ENCODE results near the gene DERL2. TPM values are rescaled to one million over a fixed set of nuclear protein-coding genes. Genes with fewer than 3 reads are reported as not detected.

The DERL2 gene
- total and polyA plus RNA-seq, 9 of the 15 experiments (the other 6 are each of a cell fraction or from before 2014, with no cell fraction given): 11.5 to 105 (median 30.7) TPM

DNA sequence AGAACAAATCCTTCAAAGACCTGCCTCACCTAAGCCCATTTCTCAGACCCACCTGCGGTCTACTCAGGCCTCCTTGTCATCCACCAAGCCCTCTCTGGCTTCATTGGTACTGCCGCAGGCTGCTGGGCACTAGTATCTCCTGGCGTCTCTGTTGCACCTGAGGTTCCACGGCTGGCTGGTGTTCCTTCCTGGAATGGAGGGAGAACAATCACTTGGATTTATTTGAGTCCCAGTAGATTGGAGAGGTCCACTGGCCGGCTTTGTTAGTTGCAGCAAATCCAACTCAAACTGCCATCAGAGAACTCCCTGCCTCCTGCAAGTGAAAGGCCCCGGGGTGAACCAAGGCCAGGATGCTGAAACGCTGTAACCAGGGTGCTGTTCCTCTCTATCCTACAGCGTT lies 15.7 kb upstream of the DERL2 start:
- no peak for FAIRE-seq
- no peak for DNase-seq (ENCODE audit: extremely low read depth in 1 of 4, low spot score in 3 of 4)
- ChIA-PET CTCF (ENCODE audit: low intra/inter-chr PET ratio) (no interaction called here), POLR2A (no interaction called here)
- H3K79me2 ChIP-seq (ENCODE audit: control insufficient read depth, insufficient read depth, low read length): no peaks in the 10 kb centered on the region
- H3K36me3 ChIP-seq (ENCODE audit: control insufficient read depth, insufficient read depth, low read length): peaks cover 14% of the 10 kb centered on the region; the same call in 2 of the 3 replicates
- TF ChIP-seq CHD1 (IDR thresholded peaks at IDR 0.05; ENCODE audit: low read length): no peak
- TF ChIP-seq ZNF3 (CRISPR knock-in tag; IDR thresholded peaks at IDR 0.05): no peak
- TF ChIP-seq, protein P1, sequence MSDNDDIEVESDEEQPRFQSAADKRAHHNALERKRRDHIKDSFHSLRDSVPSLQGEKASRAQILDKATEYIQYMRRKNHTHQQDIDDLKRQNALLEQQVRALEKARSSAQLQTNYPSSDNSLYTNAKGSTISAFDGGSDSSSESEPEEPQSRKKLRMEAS (CRISPR knock-in tag; IDR thresholded peaks at IDR 0.05): no peak
- TF ChIP-seq CBFA2T3 (IDR thresholded peaks at IDR 0.05): no peak
- BruUV-seq (replicated peaks): no TSS peak
- no peak overlapping the region for H3K4me2 ChIP-seq (ENCODE audit: insufficient read depth, low read length)
- no peaks in the 10 kb centered on the region for H4K20me1 ChIP-seq (replicated peaks; ENCODE audit: control insufficient read depth, insufficient read depth, low read length)
- no peaks in the 10 kb centered on the region for H3K27me3 ChIP-seq (ENCODE audit: control insufficient read depth in 2 of 2, insufficient read depth in 2 of 2, low read length in 2 of 2)
- WGBS (ENCODE audit: insufficient coverage, low coverage, missing lambda C conversion rate): 76% methylated on average over 7 of the region's 8 CpGs
- H3K4me3 ChIP-seq: no peak overlapping the region
- no peaks in the 10 kb centered on the region for H3K4me1 ChIP-seq (replicated peaks in 1 of 2; ENCODE audit: control insufficient read depth in 2 of 2, insufficient read depth in 2 of 2, low read length in 2 of 2)
- intact Hi-C loops (cut with micrococcal nuclease) (no loop called here), in situ Hi-C loops (cut with MboI) (no loop called here)
- ATAC-seq: no peak
- H2AFZ ChIP-seq (ENCODE audit: low read depth, low read length): no peak overlapping the region
- no peak overlapping the region for H3K9ac ChIP-seq (ENCODE audit: insufficient read depth in 1 of 2, low read depth in 2 of 2, low read length in 2 of 2)
- no peaks in the 10 kb centered on the region for H3K9me1 ChIP-seq (ENCODE audit: control insufficient read depth, insufficient read depth, low read length)
- no peaks in the 10 kb centered on the region for H3K9me3 ChIP-seq (replicated peaks; ENCODE audit: control insufficient read depth, insufficient read depth, low read depth, low read length)
- no peak overlapping the region for H3K27ac ChIP-seq (ENCODE audit: extremely low read depth, low read depth, low read length)

DNA sequence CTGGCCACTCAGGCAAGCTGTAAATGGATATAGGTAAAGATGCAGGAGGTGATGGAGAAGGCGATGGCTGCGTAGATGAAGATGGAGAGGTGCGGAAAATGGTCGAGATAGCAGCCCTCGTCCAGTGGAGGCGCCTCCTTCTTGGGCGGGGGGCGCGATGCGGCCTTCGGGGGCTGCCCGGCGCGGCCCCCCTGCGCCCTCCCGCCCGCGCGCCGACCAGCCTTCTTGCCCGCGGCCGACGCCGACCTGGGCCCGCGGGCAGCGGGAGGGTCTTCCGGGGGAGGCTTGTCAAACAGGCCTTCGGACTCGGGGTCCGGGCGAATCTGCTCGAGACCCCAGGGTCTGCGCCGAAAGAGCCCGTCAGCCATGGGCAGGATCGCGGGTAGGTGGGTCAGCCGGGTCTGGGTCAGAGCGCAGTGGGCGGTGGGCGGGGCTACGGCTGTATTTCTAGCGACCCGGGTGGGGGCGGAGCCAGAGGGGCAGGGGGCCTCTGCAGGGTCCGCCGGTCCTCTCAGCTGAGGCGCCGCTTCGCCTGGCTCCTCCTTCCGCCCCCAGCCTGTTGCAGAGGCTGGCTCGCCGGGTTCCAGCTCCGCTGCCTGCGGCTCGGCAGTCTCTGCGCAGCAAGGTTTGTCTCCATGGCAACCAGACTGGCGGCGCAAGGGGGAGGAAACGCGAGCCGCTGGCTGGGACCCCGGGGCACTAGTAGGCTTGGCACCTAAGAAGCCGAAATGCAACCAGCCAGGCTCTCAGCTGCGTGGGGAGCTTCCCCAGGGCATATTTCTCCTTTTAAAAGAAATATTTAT lies 14.8 kb upstream of the DERL2 start:
- H3K4me1 ChIP-seq (replicated peaks in 1 of 2; ENCODE audit: control insufficient read depth in 2 of 2, insufficient read depth in 2 of 2, low read length in 2 of 2): no peaks in the 10 kb centered on the region
- no peak overlapping the region for H3K4me2 ChIP-seq (ENCODE audit: insufficient read depth, low read length)
- POLR2A ChIA-PET: no interaction called here
- H3K9ac ChIP-seq (ENCODE audit: insufficient read depth in 1 of 2, low read depth in 2 of 2, low read length in 2 of 2): no peak overlapping the region
- peaks cover 14% of the 10 kb centered on the region; the same call in 2 of the 3 replicates for H3K36me3 ChIP-seq (ENCODE audit: control insufficient read depth, insufficient read depth, low read length)
- DNase-seq (ENCODE audit: extremely low read depth in 1 of 4, low spot score in 3 of 4) (no peak), FAIRE-seq (no peak), ATAC-seq (no peak)
- H3K4me3 ChIP-seq: no peak overlapping the region
- CTCF ChIA-PET (ENCODE audit: low intra/inter-chr PET ratio): no interaction called here
- H2AFZ ChIP-seq (ENCODE audit: low read depth, low read length): no peak overlapping the region
- H3K9me3 ChIP-seq (replicated peaks; ENCODE audit: control insufficient read depth, insufficient read depth, low read depth, low read length): no peaks in the 10 kb centered on the region
- H3K79me2 ChIP-seq (ENCODE audit: control insufficient read depth, insufficient read depth, low read length): no peaks in the 10 kb centered on the region
- no TSS peak for BruUV-seq (replicated peaks)
- no peaks in the 10 kb centered on the region for H3K27me3 ChIP-seq (ENCODE audit: control insufficient read depth in 2 of 2, insufficient read depth in 2 of 2, low read length in 2 of 2)
- TF ChIP-seq RFX1 (IDR thresholded peaks at IDR 0.05): peak; percentile 45
- no peak for TF ChIP-seq SMAD4 (CRISPR knock-in tag; conservative IDR thresholded peaks at IDR 0.05)
- 0 out of 2 replicates have a peak, but pooled peaks have one; percentile 28 for TF ChIP-seq POLR2G (IDR thresholded peaks at IDR 0.05; ENCODE audit: low read depth, low read length)
- no peak for TF ChIP-seq FOXJ2 (tag; IDR thresholded peaks at IDR 0.05)
- no peak for TF ChIP-seq HMG20A (CRISPR knock-in tag; conservative IDR thresholded peaks at IDR 0.05)
- no peak for TF ChIP-seq MYBL2 (IDR thresholded peaks at IDR 0.05; ENCODE audit: low read depth)
- no peak for TF ChIP-seq MYBL2 (CRISPR knock-in tag; IDR thresholded peaks at IDR 0.05; ENCODE audit: borderline replicate concordance)
- H4K20me1 ChIP-seq (replicated peaks; ENCODE audit: control insufficient read depth, insufficient read depth, low read length): no peaks in the 10 kb centered on the region
- WGBS (ENCODE audit: insufficient coverage, low coverage, missing lambda C conversion rate): 89% methylated on average over 9 of the region's 67 CpGs
- intact Hi-C loops (cut with micrococcal nuclease) (no loop called here), in situ Hi-C loops (cut with MboI) (no loop called here)
- no peaks in the 10 kb centered on the region for H3K9me1 ChIP-seq (ENCODE audit: control insufficient read depth, insufficient read depth, low read length)
- H3K27ac ChIP-seq (ENCODE audit: extremely low read depth, low read depth, low read length): no peak overlapping the region
